Gastrocnemius medialis (tissue), 4 donors: ENCODE results near the gene NETO2. TPM values are rescaled to one million over a fixed set of nuclear protein-coding genes. Genes with fewer than 3 reads are reported as not detected.

Experiments
- ATAC-seq, 2 donors: fragments of 150-250 bp; one replicate each; pipeline ENCODE4 v1.9.1; 2016
- DNase-seq, 2 donors: peaks; one replicate each; pipeline ENCODE4 v3.0.0-alpha.2; 2019
- H3K27ac ChIP-seq, 4 donors: fragments of 200-600 bp; sonication (generic); 1 replicate in 1 of 4; 2 replicates in 3 of 4; pipeline ENCODE4 v1.5.1; 2016 to 2018; ENCODE audit warnings: mild to moderate bottlenecking in 2 of 4, moderate library complexity in 1 of 4
- H3K27me3 ChIP-seq, 3 donors: fragments of 200-600 bp; sonication (generic) in 2 of 3; 1 replicate in 1 of 3; 2 replicates in 2 of 3; pipeline versions ENCODE4 v1.5.1 to v1.6.0; 2016 to 2019; ENCODE audit warnings: mild to moderate bottlenecking in 1 of 3, moderate library complexity in 1 of 3
- H3K36me3 ChIP-seq, 2 donors: fragments of 200-600 bp; sonication (generic) in 1 of 2; one replicate each; pipeline ENCODE4 v1.5.1; 2017 to 2018
- H3K4me1 ChIP-seq, 2 donors: fragments of 200-600 bp; sonication (generic) in 1 of 2; one replicate each; pipeline ENCODE4 v1.5.1; 2016 to 2017; ENCODE audit warnings: mild to moderate bottlenecking in 2 of 2
- H3K4me3 ChIP-seq, 4 donors: fragments of 200-600 bp; sonication (generic) in 3 of 4; 1 replicate in 1 of 4; 2 replicates in 3 of 4; pipeline ENCODE4 v1.5.1; 2016 to 2019; ENCODE audit warnings: mild to moderate bottlenecking in 2 of 4
- H3K9me3 ChIP-seq, 3 donors: fragments of 200-600 bp; sonication (generic) in 2 of 3; 1 replicate in 1 of 3; 2 replicates in 2 of 3; pipeline ENCODE4 v1.5.1; 2016 to 2019
- POLR2A ChIP-seq, 2 donors: fragments of 450-650 bp; IDR thresholded peaks; one replicate each; pipeline ENCODE4 v1.6.1; 2017; ENCODE audit warnings: antibody characterized with exemption in 2 of 2, mild to moderate bottlenecking in 2 of 2, moderate library complexity in 2 of 2
- in situ Hi-C, 4 donors: fragments of 200-750 bp; cut with MboI; loops; one replicate each; pipeline versions ENCODE4 v1.15.0 to v1.8.0; 2017; ENCODE audit warnings: low sequenced_read_pairs in 4 of 4
- intact Hi-C: fragments of 100-400 bp; cut with DNase I; formaldehyde crosslinking; loops from one replicate; pipeline ENCODE4 v1.15.1; 2023; ENCODE audit warnings: low total_unique reads
- total RNA-seq, 4 donors: library from RNA; depleted of rRNA; stranded (reverse); fragments of >200 nt; gene quantifications; one replicate each; pipeline versions ENCODE4 v1.1.0 to v1.2.3, GENCODE V29; 2016
- TF ChIP-seq, protein P1 (sequence below), 5 experiments: fragments of 450-650 bp in 3 of 5; fragments of 200-600 bp in 2 of 5; sonication (generic) in 2 of 5; IDR thresholded peaks in 4 of 5; conservative IDR thresholded peaks in 1 of 5; 1 replicate in 4 of 5; 2 replicates in 1 of 5; pipeline ENCODE4 v1.5.1; 2016 to 2019; ENCODE audit warnings: antibody characterized with exemption in 5 of 5, mild to moderate bottlenecking in 3 of 5, moderate library complexity in 3 of 5

Gene NETO2
- total RNA-seq, 4 donors from 2014 or later: 0.31 to 5.9 (median 2.6) TPM

GRCh38 chr16:47067203-47067602 is 76.5 kb downstream of the NETO2 start:
- Histone ChIP-seq H3K27me3 (no peaks in the 10 kb centered on the region), H3K9me3 (no peaks in the 10 kb centered on the region), H3K4me1 (no peaks in the 10 kb centered on the region), H3K36me3 (no peaks in the 10 kb centered on the region), H3K4me3 (no peak overlapping the region), H3K27ac (no peak overlapping the region)
- in situ Hi-C loops: no loop called here
- intact Hi-C loops: no loop called here
- TF ChIP-seq, protein P1, sequence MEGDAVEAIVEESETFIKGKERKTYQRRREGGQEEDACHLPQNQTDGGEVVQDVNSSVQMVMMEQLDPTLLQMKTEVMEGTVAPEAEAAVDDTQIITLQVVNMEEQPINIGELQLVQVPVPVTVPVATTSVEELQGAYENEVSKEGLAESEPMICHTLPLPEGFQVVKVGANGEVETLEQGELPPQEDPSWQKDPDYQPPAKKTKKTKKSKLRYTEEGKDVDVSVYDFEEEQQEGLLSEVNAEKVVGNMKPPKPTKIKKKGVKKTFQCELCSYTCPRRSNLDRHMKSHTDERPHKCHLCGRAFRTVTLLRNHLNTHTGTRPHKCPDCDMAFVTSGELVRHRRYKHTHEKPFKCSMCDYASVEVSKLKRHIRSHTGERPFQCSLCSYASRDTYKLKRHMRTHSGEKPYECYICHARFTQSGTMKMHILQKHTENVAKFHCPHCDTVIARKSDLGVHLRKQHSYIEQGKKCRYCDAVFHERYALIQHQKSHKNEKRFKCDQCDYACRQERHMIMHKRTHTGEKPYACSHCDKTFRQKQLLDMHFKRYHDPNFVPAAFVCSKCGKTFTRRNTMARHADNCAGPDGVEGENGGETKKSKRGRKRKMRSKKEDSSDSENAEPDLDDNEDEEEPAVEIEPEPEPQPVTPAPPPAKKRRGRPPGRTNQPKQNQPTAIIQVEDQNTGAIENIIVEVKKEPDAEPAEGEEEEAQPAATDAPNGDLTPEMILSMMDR (IDR thresholded peaks at IDR 0.05 in 4 of 5, conservative IDR thresholded peaks at IDR 0.05 in 1 of 5): no peak
- TF ChIP-seq POLR2A (IDR thresholded peaks at IDR 0.05): no peak
- ATAC-seq: no peak
- DNase-seq: no peak

DNA sequence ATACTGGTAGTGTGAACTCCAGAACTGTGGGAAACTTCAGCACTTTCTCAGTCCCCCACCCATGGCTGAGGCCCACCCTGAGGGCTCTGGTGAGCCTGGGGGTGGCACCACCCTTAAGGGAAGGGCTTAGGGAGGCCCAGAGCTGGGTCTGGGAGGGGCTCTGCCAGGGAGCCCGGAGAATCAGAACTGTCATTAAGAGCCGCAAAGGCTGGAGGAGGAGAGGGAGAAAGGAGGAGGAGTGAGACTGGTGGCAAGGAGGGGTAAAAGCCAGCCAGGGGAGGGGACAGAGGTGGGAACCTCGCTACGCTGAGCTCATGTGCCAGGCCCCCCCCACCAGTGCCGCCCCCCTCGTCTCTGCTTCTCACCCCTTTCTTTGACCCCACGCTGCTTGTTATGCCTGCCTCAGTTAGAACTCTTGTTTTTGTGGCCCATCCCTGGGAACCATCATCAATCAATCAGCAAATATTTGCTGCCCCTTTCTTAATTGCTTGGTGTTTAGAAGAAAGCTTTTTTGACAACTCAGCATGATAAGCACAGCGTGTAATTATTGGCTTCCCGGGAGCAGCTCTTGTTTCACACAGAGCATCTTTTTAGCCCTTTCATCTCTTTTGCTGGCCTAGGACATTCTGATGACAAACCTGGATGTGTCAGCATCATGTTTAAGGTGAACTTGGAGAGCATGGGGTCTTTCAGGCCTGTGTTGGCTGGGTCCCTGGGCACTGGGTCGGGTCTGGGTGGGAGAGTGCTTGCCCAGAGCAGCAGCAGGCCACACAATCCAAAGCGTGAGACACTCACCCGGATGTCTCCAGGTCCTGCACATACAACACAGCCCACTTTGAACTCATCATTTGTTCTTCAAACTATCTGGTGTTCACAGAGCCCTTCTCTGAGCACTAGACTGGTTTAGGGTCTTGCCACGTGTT is 77.7 kb downstream of the NETO2 start:
- H3K27ac ChIP-seq: no peak overlapping the region
- no peak overlapping the region for H3K4me3 ChIP-seq
- no peaks in the 10 kb centered on the region for H3K27me3 ChIP-seq
- no peaks in the 10 kb centered on the region for H3K4me1 ChIP-seq
- H3K36me3 ChIP-seq: no peaks in the 10 kb centered on the region
- in situ Hi-C loops (no loop called here), intact Hi-C loops (no loop called here)
- H3K9me3 ChIP-seq: no peaks in the 10 kb centered on the region
- ATAC-seq: no peak
- no peak for TF ChIP-seq POLR2A (IDR thresholded peaks at IDR 0.05)
- TF ChIP-seq, protein P1 (IDR thresholded peaks at IDR 0.05 in 4 of 5, conservative IDR thresholded peaks at IDR 0.05 in 1 of 5): no peak
- no peak for DNase-seq

DNA sequence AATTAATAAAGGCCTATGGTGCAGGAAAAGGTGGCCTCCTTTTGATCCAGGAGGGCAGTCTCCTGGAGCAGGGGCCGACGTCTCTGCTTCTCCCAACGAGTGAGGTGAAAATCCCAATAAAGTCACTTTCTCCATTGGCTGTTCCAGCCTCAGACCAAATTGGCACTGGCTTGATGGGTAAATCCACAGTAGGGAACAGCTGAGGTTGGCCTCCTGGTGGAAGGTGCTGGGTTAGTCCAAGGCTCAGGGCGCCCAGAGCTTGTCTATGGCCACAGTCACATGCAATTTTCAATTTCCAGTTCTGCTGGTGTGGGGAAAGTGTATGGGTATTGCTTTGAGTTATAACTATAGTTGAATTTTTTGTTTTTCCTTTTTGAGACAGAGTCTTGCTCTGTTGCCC is 79.0 kb downstream of the NETO2 start:
- DNase-seq (no peak), ATAC-seq (no peak)
- Histone ChIP-seq H3K4me1 (no peaks in the 10 kb centered on the region), H3K27me3 (no peaks in the 10 kb centered on the region), H3K4me3 (no peak overlapping the region), H3K9me3 (no peaks in the 10 kb centered on the region), H3K36me3 (no peaks in the 10 kb centered on the region), H3K27ac (no peak overlapping the region)
- intact Hi-C loops (no loop called here), in situ Hi-C loops (no loop called here)
- TF ChIP-seq, protein P1 (IDR thresholded peaks at IDR 0.05 in 4 of 5, conservative IDR thresholded peaks at IDR 0.05 in 1 of 5): no peak
- TF ChIP-seq POLR2A (IDR thresholded peaks at IDR 0.05): no peak

DNA sequence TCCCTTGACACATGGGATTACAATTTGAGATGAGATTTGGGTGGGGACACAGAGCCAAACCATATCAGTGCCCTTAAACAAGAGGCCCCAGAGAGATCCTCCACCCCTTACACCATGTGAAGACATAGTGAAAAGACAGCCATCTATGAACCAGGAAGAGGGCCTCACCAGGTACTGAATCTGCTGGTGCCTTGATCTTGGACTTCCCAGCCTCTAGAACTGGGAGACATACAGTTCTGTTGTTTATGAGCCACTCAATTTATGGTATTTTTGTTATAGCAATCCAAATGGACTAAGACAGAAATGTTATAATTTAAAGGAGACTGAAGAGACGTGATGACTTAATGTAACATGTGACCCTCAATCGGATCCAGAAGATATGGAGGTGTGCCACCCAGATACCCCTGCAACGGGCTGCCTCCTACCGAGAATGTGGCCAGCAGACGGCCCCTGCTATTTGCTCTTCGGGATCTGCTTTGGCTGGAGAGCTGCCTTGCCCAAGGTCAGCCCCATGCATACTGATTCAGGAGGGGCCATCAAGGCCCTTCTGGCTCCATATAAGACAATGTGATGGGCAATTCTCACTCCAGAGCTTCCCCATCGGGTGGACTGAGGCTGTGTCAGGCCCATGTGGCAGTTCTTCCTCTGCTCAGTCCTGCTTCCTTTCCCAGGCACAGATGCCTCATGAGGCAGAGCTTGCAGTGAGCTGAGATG is 80.6 kb downstream of the NETO2 start:
- H3K27ac ChIP-seq: no peak overlapping the region
- no peaks in the 10 kb centered on the region for H3K27me3 ChIP-seq
- no peak for DNase-seq
- in situ Hi-C loops (no loop called here), intact Hi-C loops (no loop called here)
- no peaks in the 10 kb centered on the region for H3K9me3 ChIP-seq
- no peak for ATAC-seq
- TF ChIP-seq, protein P1 (IDR thresholded peaks at IDR 0.05 in 4 of 5, conservative IDR thresholded peaks at IDR 0.05 in 1 of 5): no peak
- TF ChIP-seq POLR2A (IDR thresholded peaks at IDR 0.05): no peak
- H3K4me1 ChIP-seq: no peaks in the 10 kb centered on the region
- no peak overlapping the region for H3K4me3 ChIP-seq
- no peaks in the 10 kb centered on the region for H3K36me3 ChIP-seq
